Measurements from ENCODE around the gene KRTAP9-4.
"Not testable (repeated sequence)": the region's sequence is repeated elsewhere in the genome, so short reads cannot be mapped to it uniquely, and the experiment has no call there.

DNA sequence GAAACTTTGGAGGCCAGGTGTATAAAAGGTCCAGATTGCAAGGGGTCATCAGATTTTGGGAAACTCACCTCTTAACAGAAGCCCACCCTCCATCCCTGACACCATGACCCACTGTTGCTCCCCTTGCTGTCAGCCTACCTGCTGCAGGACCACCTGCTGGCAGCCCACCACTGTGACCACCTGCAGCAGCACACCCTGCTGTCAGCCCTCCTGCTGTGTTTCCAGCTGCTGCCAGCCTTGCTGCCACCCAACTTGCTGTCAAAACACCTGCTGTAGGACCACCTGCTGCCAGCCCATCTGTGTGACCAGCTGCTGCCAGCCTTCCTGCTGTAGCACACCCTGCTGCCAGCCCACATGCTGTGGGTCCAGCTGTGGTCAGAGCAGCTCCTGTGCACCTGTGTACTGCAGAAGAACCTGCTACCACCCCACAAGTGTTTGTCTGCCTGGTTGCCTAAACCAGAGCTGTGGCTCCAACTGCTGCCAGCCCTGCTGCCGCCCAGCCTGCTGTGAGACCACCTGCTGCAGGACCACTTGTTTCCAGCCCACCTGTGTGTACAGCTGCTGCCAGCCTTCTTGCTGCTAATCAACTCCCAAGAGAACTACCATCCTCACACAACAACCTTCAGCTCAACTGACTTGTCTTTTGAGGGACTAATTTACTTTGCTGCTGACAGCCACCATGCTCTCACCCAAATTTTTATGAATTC is 16.9 kb upstream of the KRTAP9-4 start, which contains the start of gene KRTAP9-3:
- TF ChIP-seq POLR2A (IDR thresholded peaks at IDR 0.05): not testable (repeated sequence)
- TF ChIP-seq, protein P1, sequence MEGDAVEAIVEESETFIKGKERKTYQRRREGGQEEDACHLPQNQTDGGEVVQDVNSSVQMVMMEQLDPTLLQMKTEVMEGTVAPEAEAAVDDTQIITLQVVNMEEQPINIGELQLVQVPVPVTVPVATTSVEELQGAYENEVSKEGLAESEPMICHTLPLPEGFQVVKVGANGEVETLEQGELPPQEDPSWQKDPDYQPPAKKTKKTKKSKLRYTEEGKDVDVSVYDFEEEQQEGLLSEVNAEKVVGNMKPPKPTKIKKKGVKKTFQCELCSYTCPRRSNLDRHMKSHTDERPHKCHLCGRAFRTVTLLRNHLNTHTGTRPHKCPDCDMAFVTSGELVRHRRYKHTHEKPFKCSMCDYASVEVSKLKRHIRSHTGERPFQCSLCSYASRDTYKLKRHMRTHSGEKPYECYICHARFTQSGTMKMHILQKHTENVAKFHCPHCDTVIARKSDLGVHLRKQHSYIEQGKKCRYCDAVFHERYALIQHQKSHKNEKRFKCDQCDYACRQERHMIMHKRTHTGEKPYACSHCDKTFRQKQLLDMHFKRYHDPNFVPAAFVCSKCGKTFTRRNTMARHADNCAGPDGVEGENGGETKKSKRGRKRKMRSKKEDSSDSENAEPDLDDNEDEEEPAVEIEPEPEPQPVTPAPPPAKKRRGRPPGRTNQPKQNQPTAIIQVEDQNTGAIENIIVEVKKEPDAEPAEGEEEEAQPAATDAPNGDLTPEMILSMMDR (IDR thresholded peaks at IDR 0.05): not testable (repeated sequence)

All from right lobe of liver (tissue), 4 donors.